HG03103 (cell line): ENCODE data around the gene CRACDL.

ENCODE experiments used
- ATAC-seq: cut with Tn5 transposase; IDR thresholded peaks from one replicate; pipeline ENCODE4 v1.9.1; 2021; ENCODE audit warnings: low read depth; ENCODE audit not compliant: unreplicated experiment

The CRACDL gene

DNA sequence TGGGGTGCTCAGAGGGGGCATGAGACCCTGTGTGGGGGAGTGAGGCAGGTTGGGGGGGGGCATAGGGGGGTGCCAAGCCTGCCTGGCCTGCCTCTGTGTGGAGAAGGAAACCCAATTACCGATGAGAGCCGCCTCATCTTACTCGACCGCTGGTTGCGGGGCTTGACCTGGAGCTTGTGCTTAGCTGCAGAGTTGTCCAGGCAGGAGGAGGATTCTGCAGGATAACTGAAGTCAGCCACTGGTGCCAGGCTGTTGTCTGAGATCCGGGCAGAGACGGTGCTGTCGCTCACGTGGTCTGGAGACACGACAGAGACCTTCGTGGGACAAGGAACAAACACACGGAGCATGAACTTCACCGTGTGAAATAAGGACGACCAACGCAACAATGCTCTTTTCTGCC, 109.2 kb downstream of the CRACDL start:
- no peak for ATAC-seq

- no peak for ATAC-seq
These were observed 110.2 kb downstream of the CRACDL start for GRCh38 chr2:98825858-98826257.

- no peak for ATAC-seq
These were observed 110.6 kb downstream of the CRACDL start for GRCh38 chr2:98825404-98825803.

DNA sequence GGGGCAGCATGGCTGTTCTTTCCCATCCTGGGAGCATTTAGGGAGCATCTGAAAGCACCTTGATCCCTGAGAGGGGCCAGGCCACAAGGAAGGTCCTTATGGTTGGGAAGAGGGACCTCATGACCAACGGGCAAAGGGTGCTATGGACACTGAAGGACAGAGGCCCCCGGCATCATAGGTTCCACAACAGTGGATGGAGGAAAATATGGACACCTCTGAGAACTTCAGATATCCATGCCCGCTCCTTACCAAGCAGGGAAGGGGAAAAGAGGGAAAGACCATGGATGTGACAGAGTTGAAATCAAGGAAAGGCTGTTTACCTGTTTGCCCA, 111.0 kb downstream of the CRACDL start:
- ATAC-seq = no peak

DNA sequence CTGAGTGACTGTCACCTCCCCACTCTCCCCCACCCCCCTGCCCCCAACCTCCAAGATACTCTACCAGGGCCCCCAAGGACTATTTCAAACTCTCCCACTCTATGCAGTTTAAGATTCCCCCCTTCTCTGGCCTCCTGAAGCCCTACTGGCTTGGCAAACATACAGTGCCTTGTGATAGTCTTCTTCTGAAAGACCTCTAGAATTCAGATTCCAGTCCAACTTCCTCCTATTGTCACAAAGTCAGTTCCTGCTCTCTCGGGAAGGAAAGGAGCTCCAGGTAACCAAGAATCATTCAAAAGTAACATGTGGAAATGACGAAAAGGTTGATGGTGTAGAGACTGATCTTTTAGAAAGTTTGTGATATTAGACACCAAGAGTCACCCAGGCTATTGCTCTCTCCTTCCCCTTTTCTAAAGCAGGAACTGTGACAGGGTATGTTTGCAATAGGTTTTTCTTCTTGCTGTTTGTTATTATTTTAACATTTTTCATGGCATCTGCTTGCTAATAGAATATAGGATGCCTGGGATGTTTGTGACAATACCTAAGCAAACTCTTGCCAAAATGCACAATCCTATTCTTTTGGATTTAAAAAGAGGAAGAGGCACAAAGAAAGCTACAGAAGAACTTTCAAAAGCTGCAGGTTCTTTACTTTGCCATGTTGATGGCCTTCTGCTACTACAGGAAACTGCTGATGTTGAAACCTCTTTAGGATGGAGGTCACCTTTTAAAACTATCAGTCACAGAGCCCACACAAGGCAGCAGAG, 111.6 kb downstream of the CRACDL start:
- ATAC-seq = no peak

DNA sequence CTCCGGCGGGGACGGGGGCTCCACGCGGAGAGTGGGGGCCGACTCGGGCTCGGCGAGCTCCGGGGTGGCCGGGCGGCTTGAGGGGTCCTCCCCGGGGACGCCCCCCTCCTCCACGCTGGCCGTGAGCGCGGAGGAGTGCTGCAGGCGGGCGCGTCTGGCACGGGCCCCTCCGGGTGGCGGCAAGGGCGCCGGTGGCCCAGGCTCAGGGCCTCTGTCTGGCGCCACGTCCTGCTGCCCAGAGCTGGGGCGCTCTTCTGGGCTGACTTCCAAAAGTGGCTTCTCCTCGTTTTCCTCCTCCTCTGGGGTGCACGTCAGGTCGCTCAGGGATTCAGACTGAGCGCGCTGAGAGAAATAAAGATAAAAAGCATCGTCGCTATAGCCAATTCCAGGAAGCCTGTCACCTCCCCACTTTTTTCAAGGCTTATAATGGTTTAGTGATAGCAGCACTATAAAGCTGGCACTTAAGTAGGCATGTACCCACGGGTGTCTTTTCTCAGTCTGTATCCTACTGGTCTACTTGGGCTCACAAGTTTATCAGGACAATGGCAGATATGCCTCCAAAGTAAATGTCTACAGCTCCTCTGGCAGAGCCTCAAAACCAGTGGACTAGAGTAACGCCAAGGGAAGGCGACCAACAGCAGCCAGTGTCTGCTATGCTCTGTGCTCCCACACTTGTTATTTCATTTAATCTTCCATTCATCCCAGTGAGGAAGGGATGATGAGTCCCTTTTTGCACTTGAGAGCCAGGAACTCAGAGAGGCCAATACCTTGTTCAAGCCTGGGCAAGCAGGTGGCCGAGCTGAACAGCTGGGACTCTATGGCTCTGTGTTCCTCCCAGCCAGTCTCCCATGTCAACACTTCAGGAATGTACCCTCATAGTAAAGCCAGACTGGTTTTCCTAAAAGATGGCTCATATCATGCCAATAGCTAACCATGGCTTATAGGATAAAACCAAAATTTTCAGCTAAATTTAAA, 112.5 kb downstream of the CRACDL start:
- no peak for ATAC-seq

GRCh38 chr2:98822301-98823164, 113.5 kb downstream of the CRACDL start:
- ATAC-seq = no peak

DNA sequence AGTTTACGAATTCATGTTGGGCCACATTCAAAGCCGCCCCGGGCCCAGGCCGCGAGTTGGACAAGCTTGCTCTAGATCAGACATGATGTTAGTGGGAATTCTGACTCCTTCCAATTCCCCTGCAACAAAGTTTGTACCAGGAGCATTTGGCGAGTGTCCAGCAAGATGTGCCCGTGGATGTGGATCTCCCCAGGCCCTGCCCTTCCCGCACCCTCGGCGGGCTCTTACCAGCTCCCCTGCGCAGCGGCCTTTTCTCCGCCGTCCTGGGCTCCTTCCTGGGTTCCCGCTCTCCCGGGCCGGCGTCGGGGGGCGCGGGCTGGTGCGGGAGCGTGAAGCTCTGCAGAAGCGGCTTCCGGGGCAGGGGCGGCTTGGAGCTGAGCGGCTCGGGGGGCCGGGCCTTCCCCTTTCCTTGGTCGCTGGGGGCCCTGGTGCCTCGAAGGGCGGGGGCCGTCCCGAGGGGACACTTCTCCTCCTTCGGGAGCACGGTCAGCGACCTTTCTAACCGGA, 114.3 kb downstream of the CRACDL start:
- no peak for ATAC-seq

GRCh38 chr2:98819231-98819766, 116.7 kb downstream of the CRACDL start:
- no peak for ATAC-seq

GRCh38 chr2:98818164-98818563, 117.9 kb downstream of the CRACDL start:
- no peak for ATAC-seq

DNA sequence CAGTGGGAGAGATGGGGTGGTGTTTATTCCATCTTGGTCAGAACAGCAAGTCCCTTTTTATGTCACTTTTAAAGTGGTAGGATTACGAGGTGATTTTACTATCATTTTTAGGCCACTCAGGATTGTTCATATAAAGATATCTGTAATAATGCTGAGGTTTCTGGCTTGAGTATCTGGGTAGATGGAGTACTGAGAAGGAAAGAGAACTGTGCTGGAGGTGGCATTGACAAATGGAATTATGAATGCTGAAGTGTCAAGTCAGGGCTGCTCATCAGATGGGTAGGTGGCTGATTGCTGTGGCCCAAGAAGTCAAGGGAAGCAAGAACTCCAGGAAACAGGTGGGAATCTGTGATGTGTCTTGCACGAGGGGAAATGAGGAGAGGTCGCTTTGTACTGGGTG, 119.7 kb downstream of the CRACDL start:
- no peak for ATAC-seq

GRCh38 chr2:98815795-98816194, 120.2 kb downstream of the CRACDL start:
- ATAC-seq = no peak

- ATAC-seq = no peak
These were observed 124.3 kb downstream of the CRACDL start for GRCh38 chr2:98811766-98812165.

DNA sequence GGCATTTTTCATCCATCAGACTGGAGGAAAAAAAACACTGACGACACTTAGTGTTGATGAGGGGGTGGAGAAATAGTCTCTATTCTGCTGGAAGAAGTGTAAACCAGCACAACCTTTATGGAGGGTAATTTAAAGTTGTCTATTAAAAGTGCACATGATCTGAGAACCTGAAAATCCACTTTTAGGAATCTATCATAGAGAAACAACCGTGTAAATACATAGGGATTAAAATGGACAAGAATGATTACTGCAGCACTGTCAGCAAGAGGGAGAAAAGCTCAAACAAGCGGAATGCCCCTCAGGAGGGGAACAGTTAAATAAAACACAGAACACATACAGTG, 125.5 kb downstream of the CRACDL start:
- no peak for ATAC-seq

DNA sequence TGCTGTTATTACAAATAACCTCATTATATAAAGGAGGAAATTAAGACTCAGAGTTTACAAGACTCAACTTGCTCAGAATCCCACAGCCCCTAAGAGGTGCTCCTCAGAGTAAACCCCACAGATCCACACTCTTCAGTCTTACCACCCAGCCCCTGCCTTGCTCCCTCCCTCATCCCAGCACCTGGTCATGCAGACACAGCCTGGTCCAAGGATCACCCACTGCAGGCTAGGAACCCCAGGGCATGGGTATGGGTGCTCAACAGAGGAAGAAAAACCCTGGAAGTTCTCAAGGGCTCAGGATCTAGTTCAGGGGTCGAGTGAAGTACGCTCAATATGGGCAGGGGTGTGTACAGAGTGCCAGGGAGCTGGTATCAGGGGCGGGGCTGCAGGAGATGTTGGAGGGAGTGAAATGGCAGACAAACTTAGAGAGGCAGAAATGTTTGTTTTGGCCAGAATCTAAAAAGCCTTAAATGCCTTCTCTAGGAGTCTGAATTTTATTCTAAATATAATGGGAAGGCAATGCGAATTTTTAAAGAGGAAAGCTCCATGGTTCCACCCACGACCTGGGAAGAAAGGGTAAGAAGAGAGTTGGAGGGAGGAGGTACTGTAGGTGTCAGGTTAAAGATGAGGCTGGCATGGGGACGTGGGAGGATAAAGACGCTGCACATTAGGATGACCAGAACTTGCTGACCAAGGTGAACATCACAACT, 126.0 kb downstream of the CRACDL start:
- ATAC-seq = no peak

- no peak for ATAC-seq
These were observed 126.9 kb downstream of the CRACDL start for GRCh38 chr2:98809116-98809515.

DNA sequence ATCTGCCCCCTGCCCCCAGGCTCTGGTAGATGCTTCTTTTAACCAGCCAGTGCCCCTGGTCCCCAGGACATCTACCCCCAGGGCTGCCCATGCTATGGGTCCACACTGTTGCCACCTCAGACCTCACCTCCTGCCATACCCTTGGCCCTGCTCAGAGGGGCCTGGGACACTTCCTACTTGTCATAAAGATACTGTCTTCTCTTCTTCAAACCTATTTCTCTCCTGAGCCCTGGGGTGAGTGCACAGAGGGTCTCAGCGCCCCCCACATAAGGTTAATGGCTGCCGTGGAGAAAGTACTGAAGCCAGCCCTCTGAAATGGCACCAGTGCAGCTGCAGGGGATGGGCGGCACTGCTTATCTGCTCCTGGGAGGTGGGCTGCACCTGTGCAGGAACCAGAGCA, 127.5 kb downstream of the CRACDL start:
- no peak for ATAC-seq

DNA sequence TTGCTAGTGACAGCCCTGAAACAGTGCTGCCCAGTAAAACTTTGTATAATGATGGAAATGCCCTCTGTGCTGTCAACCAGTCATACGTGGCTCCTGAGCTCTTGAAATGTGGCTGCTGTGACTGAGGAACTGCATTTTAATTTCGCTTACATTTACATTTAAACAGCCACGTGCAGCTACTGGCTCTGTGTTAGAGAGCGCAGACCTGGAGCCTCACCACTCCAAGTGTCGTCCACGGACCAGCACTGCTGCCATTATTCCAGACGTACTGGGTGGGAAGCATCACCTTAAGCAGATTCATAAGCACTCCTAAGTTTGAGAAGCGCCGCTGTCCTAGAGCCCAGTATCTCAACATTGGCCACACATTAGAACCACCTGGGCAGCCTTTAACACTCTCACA, 128.1 kb downstream of the CRACDL start:
- ATAC-seq = no peak

GRCh38 chr2:98807221-98807620, 128.8 kb downstream of the CRACDL start:
- ATAC-seq = no peak

DNA sequence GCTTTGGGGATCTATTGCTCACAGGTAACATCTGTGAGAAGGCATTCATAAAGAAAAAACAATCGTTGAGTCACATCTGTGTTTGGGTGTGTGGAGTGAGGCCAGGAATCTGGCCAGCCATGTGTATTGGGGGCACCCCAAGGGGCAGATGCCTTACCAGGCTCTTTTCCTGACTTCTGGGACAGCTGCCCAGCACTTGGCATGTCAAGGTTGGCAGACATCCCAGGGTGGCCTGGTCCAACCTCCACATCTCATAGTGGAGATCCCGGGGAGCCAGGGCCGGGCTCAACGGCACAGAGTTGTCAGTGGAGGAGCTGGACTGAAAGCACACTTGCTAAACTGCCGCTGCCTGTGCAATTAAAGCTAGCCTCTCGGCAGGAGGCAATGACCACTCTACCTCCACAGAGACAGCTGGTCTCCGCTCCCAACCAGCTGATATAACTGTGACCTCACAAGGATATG, 129.8 kb downstream of the CRACDL start:
- no peak for ATAC-seq
